Upper lobe of right lung (tissue), 1 donor: ENCODE measurements around the gene TM2D3. TPM values are rescaled to one million over a fixed set of nuclear protein-coding genes. Genes with fewer than 3 reads are reported as not detected.

ENCODE experiments used
- ATAC-seq: fragments of 200-7000 bp; cut with Tn5 transposase; one replicate; pipeline ENCODE4 v1.9.1; 2020; ENCODE audit warnings: mild to moderate bottlenecking, moderate library complexity
- DNase-seq: peaks from one replicate; pipeline ENCODE4 v3.0.0-alpha.2; 2020
- H3K27ac ChIP-seq: fragments of 200-600 bp; one replicate; pipeline ENCODE4 v1.8.0; 2022
- H3K27me3 ChIP-seq: fragments of 200-600 bp; one replicate; pipeline ENCODE4 v1.8.0; 2022; ENCODE audit warnings: mild to moderate bottlenecking
- H3K36me3 ChIP-seq: fragments of 200-600 bp; one replicate; pipeline ENCODE4 v1.8.0; 2022
- H3K4me1 ChIP-seq: fragments of 200-600 bp; one replicate; pipeline ENCODE4 v1.8.0; 2022
- H3K4me3 ChIP-seq: fragments of 200-600 bp; one replicate; pipeline ENCODE4 v1.8.0; 2022; ENCODE audit warnings: mild to moderate bottlenecking
- H3K9me3 ChIP-seq: fragments of 200-600 bp; one replicate; pipeline ENCODE4 v1.8.0; 2022
- intact Hi-C: fragments of 100-400 bp; cut with DNase I; formaldehyde crosslinking; loops from one replicate; pipeline ENCODE4 v1.11.0; 2022
- total RNA-seq: library from RNA; stranded (reverse); fragmentation: NEBNext Ultra II Directional; extraction: Animal tissue kit (Norgen Biotek cat#: 25700); gene quantifications from one replicate; pipeline ENCODE4 v1.2.1, GENCODE V29; 2021
- TF ChIP-seq, protein P1 (sequence below): fragments of 200-600 bp; IDR thresholded peaks from one replicate; pipeline ENCODE4 v1.8.0; 2022; ENCODE audit warnings: antibody characterized with exemption
- donor health status: DM: no; HTN: yes; CAD: no; lungs with severe emphysema.

TM2D3 gene
- total RNA-seq, 1 donor from 2014 or later: 47.4 TPM

DNA sequence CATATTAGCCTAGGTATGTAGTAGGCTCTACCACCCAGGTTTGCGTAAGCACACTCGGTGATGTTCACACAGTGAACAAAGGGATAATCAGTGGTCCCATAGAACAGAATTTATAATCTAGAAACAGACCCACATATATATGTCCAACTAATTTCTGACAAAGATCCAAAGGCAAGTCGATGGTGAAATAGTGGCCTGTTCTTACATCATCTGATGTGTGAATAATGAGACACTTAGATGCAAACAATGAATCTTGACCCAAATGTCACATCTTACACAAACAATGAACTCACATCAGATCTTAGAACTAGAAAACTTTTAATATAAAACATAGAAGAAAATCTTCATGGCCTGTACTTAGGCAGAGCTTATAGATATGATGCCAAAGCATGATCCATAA lies 17.6 kb upstream of the TM2D3 start:
- no peaks in the 10 kb centered on the region for H3K4me1 ChIP-seq
- no peaks in the 10 kb centered on the region for H3K9me3 ChIP-seq
- ATAC-seq (no peak), DNase-seq (no peak)
- TF ChIP-seq, protein P1, sequence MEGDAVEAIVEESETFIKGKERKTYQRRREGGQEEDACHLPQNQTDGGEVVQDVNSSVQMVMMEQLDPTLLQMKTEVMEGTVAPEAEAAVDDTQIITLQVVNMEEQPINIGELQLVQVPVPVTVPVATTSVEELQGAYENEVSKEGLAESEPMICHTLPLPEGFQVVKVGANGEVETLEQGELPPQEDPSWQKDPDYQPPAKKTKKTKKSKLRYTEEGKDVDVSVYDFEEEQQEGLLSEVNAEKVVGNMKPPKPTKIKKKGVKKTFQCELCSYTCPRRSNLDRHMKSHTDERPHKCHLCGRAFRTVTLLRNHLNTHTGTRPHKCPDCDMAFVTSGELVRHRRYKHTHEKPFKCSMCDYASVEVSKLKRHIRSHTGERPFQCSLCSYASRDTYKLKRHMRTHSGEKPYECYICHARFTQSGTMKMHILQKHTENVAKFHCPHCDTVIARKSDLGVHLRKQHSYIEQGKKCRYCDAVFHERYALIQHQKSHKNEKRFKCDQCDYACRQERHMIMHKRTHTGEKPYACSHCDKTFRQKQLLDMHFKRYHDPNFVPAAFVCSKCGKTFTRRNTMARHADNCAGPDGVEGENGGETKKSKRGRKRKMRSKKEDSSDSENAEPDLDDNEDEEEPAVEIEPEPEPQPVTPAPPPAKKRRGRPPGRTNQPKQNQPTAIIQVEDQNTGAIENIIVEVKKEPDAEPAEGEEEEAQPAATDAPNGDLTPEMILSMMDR: no peak
- H3K4me3 ChIP-seq: no peak overlapping the region
- intact Hi-C loops: no loop called here
- peaks cover 46% of the 10 kb centered on the region for H3K36me3 ChIP-seq
- no peaks in the 10 kb centered on the region for H3K27me3 ChIP-seq
- no peak overlapping the region for H3K27ac ChIP-seq

DNA sequence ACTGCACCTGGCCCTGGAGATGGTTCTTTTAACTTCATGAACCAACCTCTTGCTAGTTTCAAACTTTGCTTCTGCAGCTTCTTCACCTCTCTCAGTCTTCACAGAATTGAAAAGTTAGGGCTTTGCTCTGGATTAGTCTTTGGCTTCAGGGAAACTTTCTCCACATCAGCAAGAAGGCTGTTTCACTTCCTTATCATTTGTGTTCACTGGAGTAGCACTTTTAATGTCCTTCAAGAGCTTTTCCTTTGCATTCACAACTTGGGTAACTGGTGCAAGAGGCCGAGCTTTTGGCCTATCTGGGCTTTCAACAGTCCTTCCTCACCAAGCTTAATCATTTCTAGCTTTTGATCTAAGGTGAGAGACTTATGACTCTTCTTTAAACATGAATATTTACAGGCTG lies 15.7 kb upstream of the TM2D3 start:
- Histone ChIP-seq H3K9me3 (no peaks in the 10 kb centered on the region), H3K27me3 (no peaks in the 10 kb centered on the region), H3K27ac (no peak overlapping the region), H3K36me3 (peaks cover 27% of the 10 kb centered on the region), H3K4me3 (no peak overlapping the region), H3K4me1 (no peaks in the 10 kb centered on the region)
- ATAC-seq (peak; percentile 35), DNase-seq (no peak)
- intact Hi-C loops: no loop called here
- TF ChIP-seq, protein P1: no peak

DNA sequence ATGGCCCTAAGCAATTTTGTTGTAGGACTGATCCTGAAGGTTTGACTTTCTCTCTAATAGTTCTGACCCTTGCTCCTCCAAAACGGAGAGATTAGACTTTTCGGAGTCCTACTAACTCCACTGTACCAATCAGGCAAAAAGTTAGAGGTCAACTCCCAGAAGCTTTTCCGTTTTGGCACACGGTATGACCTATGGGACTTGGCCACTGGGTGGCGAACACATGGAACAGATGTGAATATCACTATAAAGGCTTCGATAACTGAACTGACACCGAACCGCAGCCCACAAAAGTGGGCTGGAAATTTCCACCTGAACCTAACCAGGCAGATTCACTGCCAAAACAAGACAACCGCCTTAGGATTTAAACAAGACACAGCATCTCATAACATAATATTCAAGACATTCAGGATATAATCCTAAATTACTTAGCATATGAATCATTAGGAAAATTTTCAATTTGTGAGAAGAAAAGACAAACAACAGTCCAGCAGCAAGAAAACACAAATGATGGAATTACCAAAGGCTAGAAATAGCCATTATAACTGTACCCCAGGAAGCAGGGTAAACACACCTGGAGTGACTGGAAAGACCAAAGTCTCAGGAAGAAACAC lies 12.2 kb upstream of the TM2D3 start:
- H3K36me3 ChIP-seq: peaks cover 13% of the 10 kb centered on the region
- no peaks in the 10 kb centered on the region for H3K27me3 ChIP-seq
- ATAC-seq (no peak), DNase-seq (no peak)
- intact Hi-C loops: no loop called here
- TF ChIP-seq, protein P1: no peak
- H3K4me3 ChIP-seq: no peak overlapping the region
- H3K27ac ChIP-seq: no peak overlapping the region
- no peaks in the 10 kb centered on the region for H3K9me3 ChIP-seq
- no peaks in the 10 kb centered on the region for H3K4me1 ChIP-seq

DNA sequence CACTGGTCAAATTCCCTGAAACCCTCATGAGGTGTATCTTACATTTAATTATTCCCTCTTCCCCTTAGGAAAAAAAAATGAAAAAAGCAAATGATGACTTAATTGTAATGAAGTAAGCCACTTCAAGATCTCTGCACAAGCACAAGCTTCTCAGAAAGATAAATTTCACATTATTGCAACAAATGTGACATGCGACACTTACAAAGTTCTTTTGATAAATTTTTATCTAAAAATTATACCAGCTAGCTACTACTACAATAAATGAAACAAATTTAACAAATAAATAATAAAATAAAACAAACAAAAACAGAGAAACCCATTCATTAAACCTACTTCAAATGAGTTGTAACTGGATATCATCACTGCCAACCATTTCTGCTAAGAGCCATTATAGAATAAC lies 10.0 kb upstream of the TM2D3 start:
- ATAC-seq (no peak), DNase-seq (no peak)
- TF ChIP-seq, protein P1: no peak
- no peaks in the 10 kb centered on the region for H3K27me3 ChIP-seq
- peaks cover 9% of the 10 kb centered on the region for H3K4me1 ChIP-seq
- no peak overlapping the region for H3K4me3 ChIP-seq
- no peak overlapping the region for H3K27ac ChIP-seq
- H3K9me3 ChIP-seq: no peaks in the 10 kb centered on the region
- peaks cover 13% of the 10 kb centered on the region for H3K36me3 ChIP-seq
- intact Hi-C loops: no loop called here

DNA sequence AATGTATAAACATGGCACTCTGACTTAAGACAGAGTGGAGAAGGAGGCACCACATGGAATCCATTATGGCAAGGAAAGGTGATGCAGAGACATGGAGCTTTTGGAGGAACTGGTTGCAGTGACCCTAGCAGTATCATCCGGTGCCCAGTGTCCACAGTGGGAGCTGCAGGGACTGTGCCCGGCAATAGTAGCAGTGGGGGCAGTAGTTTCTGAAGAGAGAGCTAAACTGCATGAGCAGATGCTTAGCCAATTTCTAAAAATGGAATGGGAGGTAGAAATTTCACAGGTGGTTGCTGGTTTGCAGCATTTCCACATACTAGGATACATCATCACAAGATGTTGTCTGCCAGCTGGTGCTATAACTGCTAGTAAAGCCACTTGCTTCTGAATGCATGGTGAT lies 7.8 kb upstream of the TM2D3 start:
- H3K9me3 ChIP-seq: no peaks in the 10 kb centered on the region
- H3K36me3 ChIP-seq: peaks cover 21% of the 10 kb centered on the region
- no peak overlapping the region for H3K27ac ChIP-seq
- H3K4me1 ChIP-seq: peaks cover 9% of the 10 kb centered on the region
- intact Hi-C loops: no loop called here
- H3K27me3 ChIP-seq: no peaks in the 10 kb centered on the region
- TF ChIP-seq, protein P1: no peak
- no peak for DNase-seq
- no peak overlapping the region for H3K4me3 ChIP-seq
- ATAC-seq: no peak
